Stomach (tissue), 9 donors: Measurements from ENCODE around the gene NDUFB6. TPM values are rescaled to one million over a fixed set of nuclear protein-coding genes. Genes with fewer than 3 reads are reported as not detected.

Experiments used
- DNase-seq, 2 donors: peaks; one replicate each; pipeline versions ENCODE4 v3.0.0 to v3.0.0-alpha.2; 2013 to 2019
- H3K27ac ChIP-seq, 5 donors: fragments of 200-600 bp in 4 of 5; sonication (generic) in 4 of 5; one replicate each; pipeline ENCODE4 v1.5.1; 2013 to 2019; ENCODE audit warnings: mild to moderate bottlenecking in 1 of 5, moderate library complexity in 1 of 5
- H3K27me3 ChIP-seq, 3 donors: fragments of 200-600 bp; sonication (generic); one replicate each; pipeline ENCODE4 v1.5.1; 2017 to 2019; ENCODE audit warnings: mixed run types in 1 of 3
- H3K36me3 ChIP-seq, 4 donors: fragments of 200-600 bp; sonication (generic); 1 replicate in 3 of 4; 2 replicates in 1 of 4; pipeline ENCODE4 v1.5.1; 2016 to 2019
- H3K4me1 ChIP-seq, 4 donors: fragments of 200-600 bp; sonication (generic); one replicate each; pipeline ENCODE4 v1.5.1; 2016 to 2019
- H3K4me3 ChIP-seq, 4 donors: fragments of 200-600 bp; sonication (generic) in 3 of 4; one replicate each; pipeline ENCODE4 v1.5.1; 2016 to 2019; ENCODE audit warnings: mild to moderate bottlenecking in 1 of 4
- H3K9me3 ChIP-seq, 4 donors: fragments of 200-600 bp; sonication (generic); one replicate each; pipeline ENCODE4 v1.5.1; 2016 to 2019
- CTCF ChIP-seq, 7 experiments: fragments of 450-650 bp in 4 of 7; fragments of 200-600 bp in 3 of 7; sonication (generic) in 3 of 7; IDR thresholded peaks; one replicate each; pipeline ENCODE4 v1.5.1; 2016 to 2019; ENCODE audit warnings: antibody characterized with exemption in 7 of 7, control low read depth in 2 of 7, mild to moderate bottlenecking in 1 of 7
- EP300 ChIP-seq: sonication (generic); formaldehyde crosslinking; IDR thresholded peaks from one replicate; pipeline ENCODE4 v1.6.1; 2017; ENCODE audit warnings: antibody characterized with exemption
- POLR2A ChIP-seq, 4 donors: fragments of 450-650 bp; IDR thresholded peaks; one replicate each; pipeline ENCODE4 v1.6.1; 2016; ENCODE audit warnings: antibody characterized with exemption in 4 of 4, control low read depth in 2 of 4, mild to moderate bottlenecking in 1 of 4, moderate library complexity in 1 of 4
- POLR2AphosphoS5 ChIP-seq, 3 donors: sonication (generic); formaldehyde crosslinking; IDR thresholded peaks; one replicate each; pipeline ENCODE4 v1.6.1; 2016; ENCODE audit warnings: antibody characterized with exemption in 3 of 3
- WGBS, 5 donors: extraction: QIAGEN DNeasy Blood & Tissue Kit in 3 of 5; methylation state at CpG; one replicate each; pipeline versions ENCODE4 v1.1.5 to v1.1.7; 2013 to 2018; 5-methylcytosine and 5-hydroxymethylcytosine counted together
- intact Hi-C: fragments of 100-400 bp; cut with DNase I; formaldehyde crosslinking; loops from one replicate; pipeline ENCODE4 v1.15.1; 2023; ENCODE audit warnings: low total_unique reads
- polyA plus RNA-seq, 3 donors: library from polyadenylated mRNA; stranded (reverse); fragments of 200-250 nt; gene quantifications; one replicate each; pipeline ENCODE4 v1.2.3, GENCODE V29; 2013
- total RNA-seq, 5 donors: library from RNA; depleted of rRNA; stranded (reverse); fragments of >200 nt; gene quantifications; one replicate each; pipeline versions ENCODE4 v1.1.0 to v1.2.3, GENCODE V29; 2014 to 2016
- donor health status: healthy with polysubstance abuse.
- donor health status: Bipolar disorder and iron deficiency.
- donor health status: healthy.

Gene NDUFB6
- total and polyA plus RNA-seq, 8 donors = 1.2 to 94.7 (median 44.9) TPM

- Histone ChIP-seq H3K9me3 (peaks cover 0 to 5% (median 0%) of the 10 kb centered on the region in 4 donors), H3K4me1 (no peaks in the 10 kb centered on the region), H3K36me3 (peaks cover 0 to 12% (median 0%) of the 10 kb centered on the region in 4 donors), H3K4me3 (no peak overlapping the region), H3K27me3 (no peaks in the 10 kb centered on the region), H3K27ac (no peak overlapping the region)
- DNase-seq = no peak
- intact Hi-C loops = no loop called here
- no peak for TF ChIP-seq EP300
- no peak for TF ChIP-seq POLR2A (IDR thresholded peaks at IDR 0.05)
- TF ChIP-seq POLR2AphosphoS5 (IDR thresholded peaks at IDR 0.05) = no peak
- TF ChIP-seq CTCF (IDR thresholded peaks at IDR 0.05) = no peak
Measured at GRCh38 chr9:32516241-32516640, 56.7 kb downstream of the NDUFB6 start.

GRCh38 chr9:32508728-32509127 lies 64.2 kb downstream of the NDUFB6 start:
- intact Hi-C loops = no loop called here
- H3K9me3 ChIP-seq = no peaks in the 10 kb centered on the region
- DNase-seq = no peak
- peaks cover 0 to 22% (median 10%) of the 10 kb centered on the region in 4 donors for H3K4me1 ChIP-seq
- TF ChIP-seq CTCF (IDR thresholded peaks at IDR 0.05) = no peak
- TF ChIP-seq POLR2AphosphoS5 (IDR thresholded peaks at IDR 0.05) = no peak
- no peak for TF ChIP-seq POLR2A (IDR thresholded peaks at IDR 0.05)
- TF ChIP-seq EP300 = no peak
- H3K27me3 ChIP-seq = no peaks in the 10 kb centered on the region
- H3K36me3 ChIP-seq = no peaks in the 10 kb centered on the region
- H3K4me3 ChIP-seq = no peak overlapping the region
- 89 to 96% (median 95%) methylated on average over 1 of the region's 1 CpG for WGBS, 5 donors
- no peak overlapping the region for H3K27ac ChIP-seq

GRCh38 chr9:32503008-32503407 lies 70.0 kb downstream of the NDUFB6 start:
- Histone ChIP-seq H3K36me3 (peaks cover 0 to 35% (median 21%) of the 10 kb centered on the region in 4 donors), H3K9me3 (no peaks in the 10 kb centered on the region), H3K27ac (no peak overlapping the region), H3K4me1 (peaks cover 0 to 7% (median 3%) of the 10 kb centered on the region in 4 donors), H3K4me3 (no peak overlapping the region), H3K27me3 (no peaks in the 10 kb centered on the region)
- DNase-seq = no peak
- intact Hi-C loops = no loop called here
- WGBS, 5 donors = 81 to 90% (median 86%) methylated on average over 3 of the region's 3 CpGs
- no peak for TF ChIP-seq CTCF (IDR thresholded peaks at IDR 0.05)
- no peak for TF ChIP-seq POLR2AphosphoS5 (IDR thresholded peaks at IDR 0.05)
- TF ChIP-seq EP300 = no peak
- no peak for TF ChIP-seq POLR2A (IDR thresholded peaks at IDR 0.05)

Other genes starting within 250 kb of the NDUFB6 start
- gene ACO1, start 188.5 kb downstream of the NDUFB6 start, total RNA-seq = 10 to 100 TPM in 3 of 5 donors, 1 to 10 TPM in 2; 5.8 to 44.2 (median 33.5) TPM
- 10 to 100 TPM; 11.0 to 20.9 (median 14.7) TPM for gene ACO1, start 188.5 kb downstream of the NDUFB6 start, polyA plus RNA-seq
- 10 to 100 TPM in 2 of 5 donors, 1 to 10 TPM in 3; 1.7 to 14.9 (median 3.1) TPM for gene RIGI, start 47.0 kb downstream of the NDUFB6 start, total RNA-seq
- 1 to 10 TPM; 3.1 to 3.9 (median 3.8) TPM for gene RIGI, start 47.0 kb downstream of the NDUFB6 start, polyA plus RNA-seq
- 10 to 100 TPM in 2 of 5 donors, 1 to 10 TPM in 1, not detected in 2; 2.4 to 21.4 (median 10.7) TPM for gene SMIM27, start 20.8 kb downstream of the NDUFB6 start, total RNA-seq
- gene SMIM27, start 20.8 kb downstream of the NDUFB6 start, polyA plus RNA-seq = 10 to 100 TPM in 2 of 3 donors, 1 to 10 TPM in 1; 6.7 to 14.2 (median 12.5) TPM
- 10 to 100 TPM in 3 of 5 donors, 1 to 10 TPM in 2; 3.2 to 45.9 (median 25.1) TPM for gene TOPORS, start 20.6 kb downstream of the NDUFB6 start, total RNA-seq
- 1 to 10 TPM; 4.2 to 5.7 (median 5.4) TPM for gene TOPORS, start 20.6 kb downstream of the NDUFB6 start, polyA plus RNA-seq
- not detected for gene TAF1L, start 62.5 kb upstream of the NDUFB6 start, total RNA-seq
- not detected for gene TAF1L, start 62.5 kb upstream of the NDUFB6 start, polyA plus RNA-seq
- gene TMEM215, start 210.4 kb upstream of the NDUFB6 start, total RNA-seq = not detected
- not detected for gene TMEM215, start 210.4 kb upstream of the NDUFB6 start, polyA plus RNA-seq